GM04503 (cell line): Measurements from ENCODE around the gene CPM.
A peak's percentile ranks its signal among the peaks of the same experiment; 100 is the strongest.
"Not testable (repeated sequence)": the region's sequence is repeated elsewhere in the genome, so short reads cannot be mapped to it uniquely, and the experiment has no call there.

Experiments used
- DNase-seq: peaks from one replicate; pipeline ENCODE4 v3.0.0-alpha.2; 2012; ENCODE audit warnings: low read depth

Gene CPM

DNA sequence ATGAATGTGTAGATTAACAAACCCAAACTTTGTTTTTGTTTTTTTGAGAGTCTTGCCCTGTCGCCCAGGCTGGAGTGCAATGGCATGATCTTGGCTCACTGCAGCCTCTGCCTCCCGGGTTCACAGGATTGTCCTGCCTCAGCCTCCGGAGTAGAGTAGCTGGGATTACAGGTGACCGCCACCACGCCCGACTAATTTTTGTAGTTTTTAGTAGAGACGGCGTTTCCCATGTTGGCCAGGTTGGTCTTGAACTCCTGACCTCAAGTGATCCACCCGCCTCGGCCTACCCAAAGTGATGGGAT, 125.7 kb downstream of the CPM start:
- DNase-seq = not testable (repeated sequence)

- DNase-seq = no peak
Observed at GRCh38 chr12:68806488-68807237, 126.3 kb downstream of the CPM start.

- no peak for DNase-seq
Observed at GRCh38 chr12:68805592-68806120, 127.3 kb downstream of the CPM start.

GRCh38 chr12:68804657-68805591, 128.0 kb downstream of the CPM start:
- no peak for DNase-seq

- no peak for DNase-seq
Observed at GRCh38 chr12:68803948-68804656, 128.9 kb downstream of the CPM start.

DNA sequence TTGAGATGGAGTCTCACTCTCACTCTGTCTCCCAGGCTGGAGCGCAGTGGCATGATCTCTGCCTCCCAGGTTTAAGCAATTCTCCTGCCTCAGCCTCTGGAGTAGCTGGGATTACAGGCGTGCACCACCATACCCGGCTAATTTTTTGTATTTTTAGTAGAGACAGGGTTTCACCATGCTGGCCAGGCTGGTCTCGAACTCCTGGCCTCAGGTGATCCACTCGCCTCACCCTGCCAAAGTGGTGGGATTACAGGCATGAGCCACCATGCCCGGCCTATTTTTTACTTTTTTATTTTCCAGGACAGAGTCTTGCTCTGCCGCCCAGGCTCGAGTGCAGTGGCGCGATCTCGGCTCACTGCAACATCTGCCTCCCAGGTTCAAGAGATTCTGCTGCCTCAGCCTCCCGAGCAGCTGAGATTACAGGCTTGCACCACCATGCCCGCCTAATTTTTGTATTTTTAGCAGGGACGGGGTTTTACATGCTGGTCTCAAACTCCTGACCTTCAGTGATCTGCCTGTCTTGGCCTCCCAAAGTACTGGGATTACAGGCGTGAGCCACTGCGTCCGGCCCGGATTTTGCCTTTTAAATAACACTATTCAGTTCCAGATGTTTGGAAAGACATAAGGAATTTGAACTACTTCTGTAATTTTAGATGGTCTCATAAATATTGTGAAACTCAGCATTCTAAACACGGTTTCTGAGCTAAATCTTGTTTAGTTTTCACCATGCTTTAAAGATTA, 129.9 kb downstream of the CPM start:
- peak; percentile 59 for DNase-seq

GRCh38 chr12:68802372-68802745, 130.6 kb downstream of the CPM start:
- not testable (repeated sequence) for DNase-seq
